Measurements from ENCODE around the gene IL34.
A peak's percentile ranks its signal among the peaks of the same experiment; 100 is the strongest.
"Not testable (repeated sequence)": the region's sequence is repeated elsewhere in the genome, so short reads cannot be mapped to it uniquely, and the experiment has no call there.

Gene IL34

DNA sequence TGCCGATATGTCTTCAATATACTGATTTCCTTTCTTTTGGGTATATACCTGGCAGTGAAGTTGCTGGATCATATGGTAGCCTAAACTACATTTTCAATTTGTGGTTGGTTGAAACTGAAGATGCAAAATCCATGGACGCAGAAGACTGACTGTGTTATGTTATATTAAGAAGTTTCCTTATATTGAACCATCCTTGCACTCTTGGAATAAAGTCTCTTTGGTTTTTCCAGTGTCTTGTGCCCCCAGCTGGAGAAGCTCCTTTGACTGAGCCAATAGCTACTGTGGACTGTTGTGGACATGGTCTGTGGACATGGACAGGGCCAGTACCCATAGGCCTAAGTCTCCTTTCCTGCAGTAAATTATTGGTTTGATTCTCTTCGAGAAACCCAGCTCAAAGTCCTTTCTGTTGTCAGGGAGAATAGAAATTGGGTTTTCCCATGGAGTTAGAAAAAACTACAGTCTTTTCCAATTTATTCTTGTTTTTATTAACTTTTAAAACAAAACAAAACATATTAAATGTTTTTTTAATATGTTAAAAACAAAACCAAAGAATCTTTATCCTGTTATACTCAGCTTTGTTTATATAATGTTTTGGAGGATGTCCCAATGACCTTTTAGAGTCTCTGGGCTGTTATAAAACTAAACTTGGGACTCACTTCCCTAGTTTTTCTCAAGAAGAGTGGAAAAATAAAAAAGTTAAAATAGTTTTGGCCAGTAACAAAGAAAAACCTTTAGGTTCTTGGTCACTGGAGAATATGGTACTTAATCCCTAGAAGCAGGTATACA, 15.2 kb upstream of the IL34 start:
- DNase-seq (ENCODE audit: low read depth in 2 of 3, low spot score in 1 of 3) = no peak

DNA sequence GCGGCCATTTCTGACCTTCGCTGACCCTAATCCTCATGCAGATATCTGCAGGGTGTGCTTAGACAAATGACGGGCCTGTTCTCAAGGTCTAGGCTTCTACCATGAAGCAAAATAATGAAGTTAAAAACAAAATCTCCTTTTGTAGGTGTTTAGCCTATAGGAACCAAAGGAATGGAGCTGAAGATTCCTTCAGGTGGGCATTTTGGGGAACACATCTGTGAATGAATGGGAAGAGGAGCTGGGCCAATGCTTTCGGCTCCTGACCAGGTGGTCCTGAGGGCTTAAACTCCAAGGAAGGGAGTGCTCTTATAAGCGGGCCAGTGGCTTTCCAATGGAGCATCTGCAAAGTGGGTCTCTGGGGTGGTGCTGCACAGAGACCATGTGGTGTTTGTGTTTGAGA, 14.1 kb upstream of the IL34 start:
- no peak for DNase-seq (ENCODE audit: low read depth in 2 of 3, low spot score in 1 of 3)

DNA sequence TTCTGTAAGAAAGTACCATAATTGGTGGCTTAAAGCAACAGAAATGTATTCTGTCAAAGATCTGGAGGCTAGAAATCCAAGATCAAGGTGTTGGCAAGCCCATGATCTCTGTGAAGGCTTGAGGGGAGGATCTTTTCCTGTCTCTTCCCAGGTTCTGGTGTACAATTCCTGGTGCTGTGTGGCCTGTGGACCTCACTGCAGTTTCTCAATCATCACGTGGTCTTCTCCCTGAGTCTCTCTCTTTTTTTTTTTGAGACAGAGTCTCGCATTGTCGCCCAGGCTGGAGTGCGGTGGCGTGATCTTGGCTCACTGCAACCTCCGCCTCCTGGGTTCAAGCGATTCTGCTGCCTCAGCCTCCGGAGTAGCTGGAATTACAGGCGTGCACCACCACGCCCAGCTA, 12.7 kb upstream of the IL34 start:
- DNase-seq (ENCODE audit: low read depth in 2 of 3, low spot score in 1 of 3) = not testable (repeated sequence)

DNA sequence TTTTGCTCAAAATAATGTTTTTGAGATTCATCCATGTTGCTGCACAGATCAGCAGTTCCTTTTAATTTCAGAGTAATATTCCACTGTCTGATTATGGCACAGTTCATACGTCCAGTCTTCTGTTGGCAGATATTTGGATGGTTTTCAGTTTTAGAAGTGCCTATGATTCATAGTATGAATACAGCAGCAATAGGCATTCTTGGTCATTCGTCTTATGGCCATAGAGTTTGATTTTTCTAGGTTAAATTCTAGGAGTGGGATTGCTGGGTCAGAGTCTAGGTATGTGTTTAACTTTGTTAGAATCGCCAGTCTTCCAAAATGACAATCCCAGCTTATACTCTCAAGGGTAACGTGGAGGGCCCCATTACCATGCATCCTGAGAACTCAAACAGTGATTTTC, 11.5 kb upstream of the IL34 start:
- DNase-seq (ENCODE audit: low read depth in 2 of 3, low spot score in 1 of 3) = no peak

DNA sequence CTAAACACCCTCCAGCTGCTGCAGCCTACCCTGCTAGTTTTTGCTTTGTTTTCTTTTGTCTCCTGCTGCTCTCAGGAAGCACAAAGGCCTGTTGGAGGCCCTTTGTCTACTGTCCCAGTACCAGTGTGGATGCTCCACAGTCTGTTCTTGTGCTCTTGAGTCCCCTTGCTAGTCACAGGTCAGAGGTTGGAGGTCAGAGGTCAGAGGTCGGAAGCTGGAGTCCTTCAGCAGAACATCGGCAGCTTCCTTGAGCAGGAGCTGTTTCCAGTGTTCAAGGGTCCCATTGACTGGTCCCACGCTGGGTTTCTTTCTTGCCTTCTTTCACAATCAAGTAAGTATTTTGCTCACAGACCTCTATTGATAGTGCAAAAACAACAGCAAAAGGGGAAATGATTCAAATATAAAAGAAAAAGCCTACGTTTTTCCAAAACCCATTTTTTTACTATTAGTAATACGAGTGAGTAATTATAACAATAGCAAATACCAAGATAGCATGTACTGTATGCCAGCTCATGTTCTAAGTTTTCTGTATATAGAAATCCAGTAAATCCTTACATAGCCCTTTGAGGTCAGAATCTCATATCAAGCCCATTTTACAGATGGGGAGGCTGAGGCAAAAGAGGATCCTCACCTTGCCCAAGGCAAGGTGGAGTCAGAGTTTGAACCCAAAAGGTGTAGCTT, 10.9 kb upstream of the IL34 start:
- DNase-seq (ENCODE audit: low read depth in 2 of 3, low spot score in 1 of 3) = no peak

DNA sequence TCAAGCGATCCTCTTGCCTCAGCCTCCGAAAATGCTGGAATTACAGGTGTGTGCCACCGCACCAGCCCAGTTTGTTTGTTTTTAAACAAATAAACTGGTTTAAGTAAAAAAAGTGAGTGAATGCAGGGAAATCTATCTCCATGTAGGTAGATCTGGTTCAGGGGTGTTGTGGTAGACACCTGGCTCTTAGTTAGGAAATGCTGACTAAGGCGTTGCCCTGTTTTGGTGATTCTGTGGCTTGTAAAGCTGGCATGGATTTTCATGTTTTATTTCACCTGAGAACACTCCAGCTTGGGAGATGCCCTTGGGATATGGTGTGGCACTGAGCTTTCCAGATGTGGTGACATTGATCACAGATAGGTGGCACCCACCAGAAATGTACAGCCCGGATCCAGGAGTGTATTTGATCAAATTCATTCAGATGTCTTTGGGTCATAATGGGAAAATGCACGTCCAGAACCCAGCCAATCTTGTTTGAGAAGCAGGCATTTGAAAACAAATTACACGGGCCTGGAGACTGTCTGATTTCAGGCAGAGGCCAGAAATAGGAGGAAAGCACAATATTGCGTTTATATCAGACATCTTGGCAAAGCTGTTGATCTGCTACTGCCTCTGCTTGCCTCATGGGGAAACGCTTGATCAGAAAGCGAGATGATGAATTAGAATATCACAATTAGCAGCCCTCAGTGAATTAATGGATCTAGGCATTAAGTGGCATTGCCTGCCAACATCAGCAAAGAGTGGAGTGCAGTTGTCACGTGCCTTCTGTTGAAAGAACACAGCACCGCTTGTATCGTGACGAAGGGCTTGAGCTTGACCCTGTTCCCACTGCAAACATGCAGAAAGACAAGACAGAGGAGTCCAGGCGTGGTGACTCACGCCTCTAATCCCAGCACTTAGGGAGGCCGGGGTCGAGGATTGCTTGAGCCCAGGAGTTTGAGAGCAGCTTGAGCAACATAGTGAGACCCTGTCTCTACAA, 7.3 kb upstream of the IL34 start:
- no peak for DNase-seq (ENCODE audit: low read depth in 2 of 3, low spot score in 1 of 3)

DNA sequence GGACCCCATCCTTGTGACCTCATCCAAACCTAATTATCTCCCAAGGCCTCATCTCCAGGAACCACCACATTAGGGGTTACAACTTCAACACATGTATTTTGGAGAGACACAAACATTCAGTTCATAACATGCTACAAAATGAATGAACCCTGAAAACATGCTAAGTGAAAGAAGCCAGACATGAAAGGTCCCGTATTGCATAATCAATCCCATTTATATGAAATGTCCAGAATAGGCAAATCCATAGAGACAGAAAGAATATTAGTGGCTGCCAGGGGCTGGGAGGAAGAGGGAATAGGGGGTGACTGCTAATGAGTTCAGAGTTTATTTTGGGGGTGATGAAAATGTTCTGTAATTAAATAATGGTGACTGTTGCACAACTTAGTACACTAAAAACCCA, 3.7 kb upstream of the IL34 start:
- DNase-seq (ENCODE audit: low read depth in 2 of 3, low spot score in 1 of 3) = no peak

DNA sequence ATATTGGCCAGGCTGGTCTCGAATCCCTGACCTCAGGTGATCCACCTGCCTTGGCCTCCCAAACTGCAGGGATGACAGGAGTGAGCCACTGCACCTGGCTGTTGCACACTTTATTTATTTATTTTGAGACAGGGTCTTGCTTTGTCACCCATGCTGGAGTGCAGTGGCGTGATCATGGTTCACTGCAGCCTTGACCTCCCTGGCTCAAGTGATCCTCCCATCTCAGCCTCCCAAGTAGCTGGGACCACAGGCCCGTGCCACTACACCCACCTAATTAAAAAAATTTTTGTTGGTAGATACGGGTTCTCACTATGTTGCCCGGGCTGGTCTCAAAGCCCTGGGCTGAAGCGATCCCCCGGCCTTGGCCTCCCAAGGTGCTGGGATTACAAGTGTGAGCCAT, 3.1 kb upstream of the IL34 start:
- not testable (repeated sequence) for DNase-seq (ENCODE audit: low read depth in 2 of 3, low spot score in 1 of 3)

DNA sequence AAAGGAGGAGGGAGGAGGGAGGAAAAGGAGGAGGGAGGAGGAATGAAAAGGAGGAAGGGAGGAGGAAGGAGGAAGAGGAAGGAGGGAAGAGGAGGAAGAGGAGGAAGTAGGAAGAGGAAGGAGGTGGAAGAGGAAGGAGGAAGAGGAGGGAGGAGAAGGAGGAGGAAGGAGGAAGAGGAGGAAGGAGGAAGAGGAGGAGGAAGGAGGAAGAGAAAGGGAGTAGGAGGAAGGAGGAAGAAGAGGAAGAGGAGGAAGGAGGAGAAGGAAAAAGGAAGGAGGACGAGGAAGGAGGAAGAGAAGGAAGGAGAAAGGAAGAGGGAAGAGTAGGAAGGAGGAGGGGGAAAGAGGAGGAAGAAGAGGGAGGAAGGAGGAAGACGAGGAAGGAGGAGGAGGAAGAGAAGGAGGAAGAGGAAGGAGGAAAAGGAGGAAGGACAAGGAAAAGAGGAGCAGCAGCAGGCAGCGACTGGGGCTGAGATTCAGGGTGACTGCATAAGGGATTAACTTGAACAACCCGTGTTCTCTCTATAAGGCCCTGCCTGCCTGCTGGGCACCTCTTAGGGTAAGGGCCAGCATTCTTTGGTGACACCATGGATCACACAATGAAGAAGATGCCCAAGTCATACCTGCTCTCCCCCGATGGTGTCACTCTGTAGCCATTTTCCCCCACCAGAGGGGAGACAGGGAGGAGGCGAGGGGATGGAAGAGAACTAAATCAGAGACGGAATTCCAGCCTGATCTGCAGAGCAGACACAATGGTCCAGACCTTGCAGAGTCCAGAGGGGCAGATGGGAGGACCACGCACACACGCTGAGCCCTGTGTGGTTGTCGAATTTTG, 1.4 kb upstream of the IL34 start:
- DNase-seq (ENCODE audit: low read depth in 2 of 3, low spot score in 1 of 3) = no peak

DNA sequence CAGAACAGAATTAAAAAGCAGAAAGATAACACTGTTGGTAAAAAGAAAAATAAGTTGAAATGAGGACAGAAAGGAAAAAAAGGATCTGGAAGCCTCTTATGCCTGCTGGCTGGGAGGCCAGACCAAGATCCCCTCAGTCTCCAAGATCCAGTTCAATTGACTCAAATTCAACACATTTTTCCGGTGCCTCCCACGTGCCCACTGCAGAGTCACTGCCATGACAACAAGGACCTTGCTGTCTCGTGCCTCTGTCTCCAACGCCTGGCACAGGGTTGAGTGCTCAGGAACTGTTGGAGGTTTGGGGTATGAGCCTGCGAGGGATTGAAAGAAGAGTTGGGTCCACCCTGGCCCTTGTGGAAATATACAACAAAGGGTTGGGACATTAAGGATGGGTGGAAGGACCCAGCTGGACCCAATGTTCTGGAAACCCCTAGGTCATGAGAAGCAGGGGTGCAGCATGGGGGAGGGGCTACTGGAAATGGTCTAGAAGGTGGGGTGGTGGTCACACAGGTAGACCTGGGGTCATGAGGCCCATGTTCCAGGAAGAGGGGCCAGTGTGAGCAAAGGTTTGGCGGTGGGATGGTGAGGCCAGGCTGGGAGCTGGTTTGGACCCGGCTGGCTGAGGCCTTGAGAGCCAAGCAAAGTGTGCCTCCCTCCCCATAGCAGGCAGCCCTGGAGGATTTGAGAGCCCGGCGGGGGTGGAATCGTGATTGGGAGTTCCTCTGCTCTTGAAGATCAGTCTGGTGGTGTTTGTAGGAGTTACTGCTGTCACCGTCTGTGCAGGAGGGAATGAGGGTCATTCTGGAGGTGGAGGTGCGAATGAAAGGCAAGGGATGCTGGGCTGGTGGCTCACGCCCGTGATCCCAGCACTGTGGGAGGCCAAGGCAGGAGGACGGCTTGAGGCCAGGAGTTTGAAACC, 1.3 kb downstream of the IL34 start:
- no peak for DNase-seq (ENCODE audit: low read depth in 2 of 3, low spot score in 1 of 3)

DNA sequence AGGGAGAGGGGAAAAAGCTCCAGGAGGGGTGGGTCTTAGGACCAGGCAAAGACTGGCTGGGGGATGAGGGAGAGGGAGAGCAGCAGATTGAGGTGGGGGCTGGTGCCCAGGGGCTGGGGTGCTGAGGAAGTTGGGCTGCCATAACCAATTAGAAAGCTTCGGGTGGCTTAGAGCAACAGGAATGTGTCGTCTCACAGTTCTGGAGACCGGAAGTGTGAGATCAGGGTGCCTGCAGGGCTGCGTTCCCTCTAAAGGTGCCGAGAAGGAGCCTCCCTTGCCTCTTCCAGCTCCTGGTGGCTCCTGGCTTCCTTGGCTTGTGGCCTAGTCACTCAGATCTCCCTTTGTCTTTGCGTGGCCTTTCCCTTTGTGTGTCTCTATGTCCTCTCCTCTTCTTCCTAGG, 2.2 kb downstream of the IL34 start:
- no peak for DNase-seq (ENCODE audit: low read depth in 2 of 3, low spot score in 1 of 3)

DNA sequence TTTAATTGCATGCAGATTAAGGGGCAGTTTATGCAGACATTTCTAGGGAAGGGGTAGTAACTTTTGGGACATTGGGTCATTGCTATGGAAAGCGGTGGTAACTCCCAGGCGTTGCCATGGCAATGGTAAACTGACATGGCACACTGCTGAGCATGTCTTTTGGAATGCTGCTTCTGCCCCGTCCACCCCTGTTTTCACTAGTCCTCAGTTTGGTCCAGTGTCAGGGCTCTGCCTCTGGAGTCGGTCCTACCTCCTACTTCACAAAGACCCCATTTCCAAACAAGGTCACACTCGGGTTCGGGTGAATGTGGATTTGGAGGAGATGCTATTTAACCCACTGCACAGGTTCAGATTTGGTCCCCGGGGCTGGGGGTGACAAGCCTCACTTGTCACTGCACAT, 2.9 kb downstream of the IL34 start:
- DNase-seq (ENCODE audit: low read depth in 2 of 3, low spot score in 1 of 3) = no peak

DNA sequence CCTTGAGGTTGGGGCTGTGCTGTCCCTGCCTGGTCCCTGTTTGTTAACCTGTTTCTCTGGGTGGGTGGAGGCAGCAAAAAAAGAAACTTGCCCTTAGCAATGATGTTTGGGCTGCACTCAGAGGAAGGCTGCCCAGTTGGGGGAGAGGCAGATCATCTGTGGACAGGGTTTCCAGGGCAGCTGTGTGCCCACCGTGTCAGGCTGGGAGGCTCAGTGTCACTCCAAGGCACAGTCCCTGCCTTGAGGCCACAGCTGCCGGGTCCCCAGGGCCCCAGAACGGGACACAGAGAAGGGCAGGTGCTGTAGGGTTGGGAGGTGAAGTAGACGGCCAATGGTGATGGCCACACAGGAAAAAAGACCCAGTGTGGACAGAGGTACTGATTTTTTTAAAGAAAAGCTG, 3.9 kb downstream of the IL34 start:
- no peak for DNase-seq (ENCODE audit: low read depth in 2 of 3, low spot score in 1 of 3)

DNA sequence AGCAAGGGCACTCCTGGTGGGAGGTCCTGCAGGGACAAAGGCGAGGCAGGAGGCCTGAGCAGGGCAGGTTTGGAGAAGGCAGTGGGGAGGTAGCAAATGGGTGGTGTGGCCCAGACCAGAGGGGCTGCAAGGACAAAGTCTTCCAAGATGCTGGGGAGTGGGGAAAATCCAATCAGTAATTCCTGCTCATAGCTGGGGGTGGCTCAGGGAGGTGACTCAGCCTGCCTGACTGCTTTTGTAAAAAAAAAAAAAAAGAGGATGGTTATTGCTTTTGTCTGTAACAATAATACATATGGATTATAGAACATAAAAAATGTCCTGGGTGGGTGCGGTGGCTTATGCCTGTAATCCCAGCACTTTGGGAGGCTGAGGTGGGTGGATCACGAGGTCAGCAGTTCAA, 5.2 kb downstream of the IL34 start:
- DNase-seq (ENCODE audit: low read depth in 2 of 3, low spot score in 1 of 3) = no peak

DNA sequence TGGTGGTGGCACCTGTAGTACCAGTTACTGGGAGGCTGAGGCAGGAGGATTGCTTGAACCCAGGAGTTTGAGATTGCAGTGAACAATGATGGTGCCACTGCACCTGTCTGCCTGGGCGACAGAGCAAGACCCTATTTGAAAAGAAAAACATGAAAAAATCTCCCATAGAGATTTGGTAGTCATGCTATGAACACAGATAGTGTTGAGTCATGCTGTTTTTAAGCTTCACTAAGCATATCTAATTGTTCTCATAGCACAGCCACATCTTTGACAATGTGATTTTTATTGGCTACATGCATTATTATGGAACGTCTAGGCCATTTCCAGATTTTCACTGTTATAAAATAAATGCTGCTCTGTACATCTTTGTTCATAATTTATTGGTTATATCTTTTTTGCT, 6.0 kb downstream of the IL34 start:
- no peak for DNase-seq (ENCODE audit: low read depth in 2 of 3, low spot score in 1 of 3)

DNA sequence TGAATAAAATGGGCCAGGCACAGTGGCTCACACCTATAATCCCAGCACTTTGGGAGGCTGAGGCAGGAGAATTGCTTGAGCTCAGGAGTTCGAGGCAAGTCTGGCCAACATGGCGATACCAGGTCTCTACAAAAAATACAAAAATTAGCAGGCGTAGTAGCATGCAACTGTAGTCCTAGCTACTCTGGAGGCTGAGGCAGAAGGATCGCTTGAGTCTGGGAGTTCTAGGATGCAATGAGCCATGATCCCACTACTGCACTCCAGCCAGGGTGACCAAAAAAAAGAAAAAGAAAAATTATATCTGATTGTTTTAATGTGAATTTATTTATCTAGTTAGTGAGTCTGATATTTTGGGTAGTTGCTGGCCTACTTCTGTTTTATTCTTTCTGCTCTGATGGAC, 7.0 kb downstream of the IL34 start:
- no peak for DNase-seq (ENCODE audit: low read depth in 2 of 3, low spot score in 1 of 3)

DNA sequence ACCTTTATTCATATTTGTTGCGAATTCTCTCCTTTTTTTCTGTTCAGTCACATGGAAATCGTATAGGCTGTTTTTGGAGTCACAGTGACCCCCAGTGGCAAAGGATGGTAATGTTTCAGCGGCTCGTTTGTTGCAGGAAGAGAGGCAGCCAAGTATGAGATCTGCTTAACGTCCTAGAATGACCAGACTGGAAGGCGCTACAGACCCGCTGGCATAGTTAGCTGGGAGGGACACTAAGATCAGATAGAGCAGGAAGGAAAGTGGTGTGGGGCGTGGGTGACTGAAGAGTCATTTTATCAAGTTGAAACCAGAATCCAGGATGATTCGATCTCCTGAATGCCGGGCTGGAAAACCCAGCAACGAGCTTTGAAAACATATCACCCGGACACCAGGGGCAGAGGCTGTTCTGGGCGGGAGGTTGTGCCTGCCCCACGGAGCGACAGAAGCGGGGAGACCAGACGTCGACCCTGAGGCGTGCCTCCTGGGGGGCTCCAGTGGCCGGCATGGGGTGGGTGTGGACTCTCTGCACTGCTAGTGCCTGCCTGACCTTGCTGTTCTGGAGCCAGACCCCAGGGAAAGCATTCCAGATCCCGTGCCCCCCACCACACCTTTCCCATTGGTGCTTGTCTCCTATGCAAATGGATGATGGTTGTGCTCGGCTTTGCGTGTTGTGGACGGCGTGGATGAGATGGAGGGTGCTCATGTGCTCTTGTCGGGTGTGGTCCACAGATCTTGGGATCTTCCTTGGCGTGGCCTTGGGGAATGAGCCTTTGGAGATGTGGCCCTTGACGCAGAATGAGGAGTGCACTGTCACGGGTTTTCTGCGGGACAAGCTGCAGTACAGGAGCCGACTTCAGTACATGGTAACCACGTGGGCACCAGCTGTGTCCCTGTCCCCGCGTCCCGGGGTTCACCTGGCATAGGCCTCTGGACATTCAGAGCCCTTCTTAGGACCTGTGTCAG, 7.7 kb downstream of the IL34 start:
- peak; percentile 64 to 92 (median 75) for DNase-seq (ENCODE audit: low read depth in 2 of 3, low spot score in 1 of 3)

DNA sequence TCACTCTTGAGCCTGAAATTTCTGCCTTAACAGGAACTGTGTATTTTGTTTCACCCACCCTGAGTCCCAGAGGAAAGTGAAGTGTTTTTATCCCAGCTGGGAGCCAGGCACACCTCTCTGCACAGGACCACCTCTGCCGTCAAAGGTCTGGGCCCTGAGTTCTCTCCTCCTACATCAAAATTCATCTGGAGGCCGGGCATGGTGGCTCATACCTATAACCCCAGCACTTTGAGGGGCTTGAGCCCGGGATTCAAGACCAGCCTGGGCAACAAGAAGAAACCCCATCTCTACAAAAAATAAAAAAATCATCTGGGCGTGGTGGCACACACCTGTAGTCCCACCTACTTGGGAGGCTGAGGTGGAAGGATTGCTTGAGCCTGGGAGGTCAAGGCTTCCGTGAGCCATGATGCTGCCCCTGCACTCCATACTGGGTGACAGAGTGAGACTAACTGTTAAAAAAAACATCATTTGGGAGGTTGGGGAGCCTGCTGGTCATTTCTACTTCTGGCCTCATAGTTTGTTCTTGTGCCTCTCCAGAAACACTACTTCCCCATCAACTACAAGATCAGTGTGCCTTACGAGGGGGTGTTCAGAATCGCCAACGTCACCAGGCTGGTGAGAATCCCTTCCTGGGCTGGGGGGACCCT, 9.8 kb downstream of the IL34 start:
- no peak for DNase-seq (ENCODE audit: low read depth in 2 of 3, low spot score in 1 of 3)

Measured in stimulated activated CD4-positive, alpha-beta T cell treated with anti-CD3 and anti-CD28 coated beads, Interleukin-12 subunit alpha, Interleukin-12 subunit beta, amount 100 ng/mL, for 48 hours (primary cell).